Measurements from ENCODE around the gene NDUFS6.

DNA sequence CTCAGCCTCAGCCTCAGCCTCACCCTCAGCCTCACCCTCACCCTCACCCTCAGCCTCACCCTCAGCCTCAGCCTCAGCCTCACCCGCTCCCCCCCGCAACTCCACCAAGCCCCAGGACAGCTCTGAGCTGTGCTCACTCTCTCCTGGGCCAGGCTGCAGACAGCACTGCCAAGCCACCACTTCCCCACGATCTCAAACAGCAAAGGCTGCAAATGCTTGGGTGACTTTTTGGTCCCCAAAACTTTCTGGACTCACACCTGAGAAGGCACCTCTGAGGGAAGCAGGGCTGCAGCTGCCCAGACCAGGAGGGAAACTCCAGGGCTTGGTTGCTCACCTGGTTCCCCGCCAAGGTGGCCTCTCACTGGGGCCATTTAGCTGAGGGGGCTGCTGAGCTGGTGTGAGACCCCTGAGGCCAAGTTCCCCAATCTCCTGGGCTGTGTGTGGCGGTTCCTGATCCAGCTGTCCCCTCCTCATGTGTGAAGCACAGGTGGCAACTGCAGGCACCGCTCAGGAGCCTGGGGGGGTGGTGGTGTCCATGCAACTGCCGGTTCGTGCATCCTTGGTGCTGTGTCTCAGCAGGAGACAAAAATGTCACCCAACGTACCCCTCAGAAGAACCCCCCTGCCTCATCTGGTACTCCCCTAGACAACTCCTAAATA lies 19.4 kb upstream of the NDUFS6 start:
- TF ChIP-seq GATA2 (IDR thresholded peaks at IDR 0.05; ENCODE audit: low read depth, low read length), result no peak
- no peak for TF ChIP-seq GATA3 (IDR thresholded peaks at IDR 0.05; ENCODE audit: low read depth, low read length)

Data from SH-SY5Y (cell line).